ENCODE results near the gene ANXA5.
A peak's percentile ranks its signal among the peaks of the same experiment; 100 is the strongest.
"Not testable (repeated sequence)": the region's sequence is repeated elsewhere in the genome, so short reads cannot be mapped to it uniquely, and the experiment has no call there.

The ANXA5 gene

GRCh38 chr4:121696581-121697461 is at the start of gene ANXA5:
Gene ANXA5 (minus strand): TSS chr4:121696980. CDS start chr4:121696589, 391 bp downstream.
- DNase-seq (ENCODE audit: low read depth): peak; percentile 88

- DNase-seq (ENCODE audit: low read depth): no peak
Measured at GRCh38 chr4:121742794-121743193, 46.0 kb upstream of the ANXA5 start.

- no peak for DNase-seq (ENCODE audit: low read depth)
Measured at GRCh38 chr4:121741751-121742150, 45.0 kb upstream of the ANXA5 start.

GRCh38 chr4:121740796-121741409 is 44.1 kb upstream of the ANXA5 start:
- no peak for DNase-seq (ENCODE audit: low read depth)

GRCh38 chr4:121739575-121739974 is 42.8 kb upstream of the ANXA5 start:
- DNase-seq (ENCODE audit: low read depth): no peak

GRCh38 chr4:121738780-121739535 is 42.2 kb upstream of the ANXA5 start:
- DNase-seq (ENCODE audit: low read depth): no peak

- no peak for DNase-seq (ENCODE audit: low read depth)
Measured at GRCh38 chr4:121737846-121738554, 41.2 kb upstream of the ANXA5 start.

GRCh38 chr4:121736735-121737351 is 40.1 kb upstream of the ANXA5 start:
- DNase-seq (ENCODE audit: low read depth): no peak

GRCh38 chr4:121734571-121734970 is 37.8 kb upstream of the ANXA5 start:
- DNase-seq (ENCODE audit: low read depth): no peak

GRCh38 chr4:121733942-121734341 is 37.2 kb upstream of the ANXA5 start:
- DNase-seq (ENCODE audit: low read depth): no peak

- DNase-seq (ENCODE audit: low read depth): not testable (repeated sequence)
Measured at GRCh38 chr4:121729753-121730152, 33.0 kb upstream of the ANXA5 start.

GRCh38 chr4:121728798-121729226 is 32.0 kb upstream of the ANXA5 start:
- DNase-seq (ENCODE audit: low read depth): peak; percentile 83

- peak; percentile 91 for DNase-seq (ENCODE audit: low read depth)
Measured at GRCh38 chr4:121728066-121728465, 31.3 kb upstream of the ANXA5 start.

- DNase-seq (ENCODE audit: low read depth): peak; percentile 53
Measured at GRCh38 chr4:121726642-121727268, 30.0 kb upstream of the ANXA5 start.

GRCh38 chr4:121724671-121725070 is 27.9 kb upstream of the ANXA5 start:
- no peak for DNase-seq (ENCODE audit: low read depth)

GRCh38 chr4:121721700-121722099 is 24.9 kb upstream of the ANXA5 start:
- DNase-seq (ENCODE audit: low read depth): no peak

GRCh38 chr4:121720109-121720508 is 23.3 kb upstream of the ANXA5 start:
- no peak for DNase-seq (ENCODE audit: low read depth)

- no peak for DNase-seq (ENCODE audit: low read depth)
Measured at GRCh38 chr4:121717680-121718237, 21.0 kb upstream of the ANXA5 start.

GRCh38 chr4:121714548-121714947 is 17.8 kb upstream of the ANXA5 start:
- DNase-seq (ENCODE audit: low read depth): no peak

GRCh38 chr4:121712783-121713182 is 16.0 kb upstream of the ANXA5 start:
- DNase-seq (ENCODE audit: low read depth): no peak

Measured in GM04504 (cell line).